Medulla oblongata (tissue), 1 donor: ENCODE measurements around the gene AK8.

ENCODE experiments used
- DNase-seq: peaks from one replicate; pipeline ENCODE4 v3.0.0-alpha.2; 2015; ENCODE audit errors: extremely low spot score

AK8 gene

GRCh38 chr9:132877824-132878694, at the start of gene AK8:
Gene AK8, minus strand, starts transcription at chr9:132878284. Its CDS starts 29 bp downstream, at chr9:132878255.
- DNase-seq: peak; percentile 60

GRCh38 chr9:132927704-132928103, 49.6 kb upstream of the AK8 start:
- DNase-seq: no peak

- DNase-seq: peak; percentile 30
These were observed 45.3 kb upstream of the AK8 start for GRCh38 chr9:132923346-132923902.

GRCh38 chr9:132919614-132920268, 41.7 kb upstream of the AK8 start:
- no peak for DNase-seq

- no peak for DNase-seq
These were observed 36.8 kb upstream of the AK8 start for GRCh38 chr9:132914924-132915323.

GRCh38 chr9:132912131-132912530, 34.0 kb upstream of the AK8 start:
- no peak for DNase-seq

- DNase-seq: no peak
These were observed 32.3 kb upstream of the AK8 start for GRCh38 chr9:132910376-132910775.

- DNase-seq: no peak
These were observed 31.2 kb upstream of the AK8 start for GRCh38 chr9:132909311-132909710.

GRCh38 chr9:132908635-132909034, 30.6 kb upstream of the AK8 start:
- no peak for DNase-seq

- no peak for DNase-seq
These were observed 27.6 kb upstream of the AK8 start for GRCh38 chr9:132905726-132906125.

- no peak for DNase-seq
These were observed 25.7 kb upstream of the AK8 start for GRCh38 chr9:132903574-132904492.

GRCh38 chr9:132901858-132902831, 24.1 kb upstream of the AK8 start:
- peak; percentile 88 for DNase-seq

- DNase-seq: no peak
These were observed 20.0 kb upstream of the AK8 start for GRCh38 chr9:132898051-132898450.

- DNase-seq: peak; percentile 95
These were observed 18.8 kb upstream of the AK8 start for GRCh38 chr9:132896906-132897305.

GRCh38 chr9:132896264-132896663, 18.2 kb upstream of the AK8 start:
- DNase-seq: no peak

GRCh38 chr9:132894862-132895835, 17.1 kb upstream of the AK8 start:
- no peak for DNase-seq

- DNase-seq: no peak
These were observed 16.3 kb upstream of the AK8 start for GRCh38 chr9:132894346-132894745.

- DNase-seq: no peak
These were observed 14.3 kb upstream of the AK8 start for GRCh38 chr9:132892400-132892799.

GRCh38 chr9:132888151-132888550, 10.1 kb upstream of the AK8 start:
- DNase-seq: no peak
